Jurkat, Clone E6-1 (cell line): ENCODE data around the gene ZNF230. TPM values are rescaled to one million over a fixed set of nuclear protein-coding genes. Genes with fewer than 3 reads are reported as not detected.
A peak's percentile ranks its signal among the peaks of the same experiment; 100 is the strongest.

ENCODE experiments used
- DNase-seq: peaks from one replicate; pipeline ENCODE4 v3.0.0-alpha.2; 2011; ENCODE audit warnings: low read depth, low spot score
- H3K4me3 ChIP-seq: 2 replicates; pipeline ENCODE4 v1.5.1; 2011; ENCODE audit warnings: mild to moderate bottlenecking, low read length, control low read depth, moderate library complexity
- polyA plus RNA-seq: library from polyadenylated mRNA; unstranded; fragments of >200 nt; gene quantifications from one replicate; pipeline ENCODE4 v1.2.1, GENCODE V29; 2012; ENCODE audit warnings: missing spikeins; ENCODE audit not compliant: insufficient read length, insufficient read depth

Gene ZNF230
- 1.1 TPM for polyA plus RNA-seq

DNA sequence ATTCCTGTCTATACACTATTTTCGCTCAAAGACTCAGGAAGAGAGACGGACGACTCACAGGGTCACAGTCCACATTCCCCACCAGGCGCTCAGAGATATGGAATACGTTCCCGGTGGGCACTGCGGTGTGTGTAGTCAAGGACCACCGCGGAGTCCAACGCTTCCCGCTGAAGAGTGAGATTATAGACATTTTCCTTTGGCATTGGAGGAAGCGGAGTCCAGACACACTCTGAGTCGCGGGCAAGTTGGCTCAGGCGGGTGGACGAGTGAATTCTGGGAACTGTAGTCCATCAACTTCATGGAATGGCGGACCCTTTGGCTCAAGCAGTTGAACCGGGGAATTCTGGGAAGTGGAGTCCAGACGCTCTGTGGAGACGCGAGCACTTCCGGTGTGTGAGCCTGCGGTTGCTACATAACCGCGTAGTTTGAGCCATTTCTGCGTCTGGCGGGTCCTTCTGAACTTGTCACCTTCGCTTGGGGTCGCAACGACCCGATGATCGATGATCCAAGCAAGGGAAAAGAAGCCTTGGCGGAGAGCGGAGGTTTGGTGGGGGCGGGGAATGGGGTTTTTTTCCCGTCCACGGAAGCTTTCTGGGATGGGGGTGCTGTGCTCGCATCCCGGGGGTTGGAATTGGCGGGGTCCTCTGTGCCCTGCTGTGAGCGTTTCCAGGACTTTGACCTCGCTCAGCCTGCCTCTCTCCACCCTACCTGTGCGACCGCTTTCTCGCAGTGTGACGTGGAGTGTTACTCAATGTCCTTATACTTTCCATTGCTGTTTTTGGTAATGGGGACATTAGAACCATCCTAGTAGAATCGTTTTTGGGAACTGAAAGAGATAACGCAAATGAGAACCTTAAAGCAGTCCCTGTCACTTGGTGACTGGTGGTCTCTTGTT, at the start of gene ZNF230:
Gene ZNF230, plus strand, starts transcription at position 392 of the 895 bp plus-strand sequence. CDS start 4,122 bp downstream, outside the sequence.
- peak within 1 kb of the TSS; percentile 67 for H3K4me3 ChIP-seq
- peak; percentile 79 for DNase-seq

DNA sequence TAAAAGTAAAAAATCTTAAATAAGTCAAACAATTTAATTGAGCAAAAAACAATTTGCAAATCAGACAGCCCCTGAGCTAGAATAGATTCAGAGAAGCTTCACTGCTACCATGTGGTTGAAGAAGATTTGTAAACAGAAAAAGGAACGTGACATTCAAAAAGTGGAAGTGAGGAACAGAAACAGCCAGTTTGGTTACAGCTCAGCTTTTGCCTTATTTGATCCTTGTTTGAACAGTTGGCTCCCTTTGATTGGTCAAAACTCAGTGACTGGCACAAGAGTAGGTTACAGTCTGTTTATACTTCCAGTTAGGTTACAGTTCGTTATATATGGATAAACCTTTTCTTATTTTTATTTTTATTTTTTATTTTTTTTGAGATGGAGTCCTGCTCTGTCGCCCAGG, 45.9 kb upstream of the ZNF230 start:
- H3K4me3 ChIP-seq = no peak overlapping the region
- no peak for DNase-seq

DNA sequence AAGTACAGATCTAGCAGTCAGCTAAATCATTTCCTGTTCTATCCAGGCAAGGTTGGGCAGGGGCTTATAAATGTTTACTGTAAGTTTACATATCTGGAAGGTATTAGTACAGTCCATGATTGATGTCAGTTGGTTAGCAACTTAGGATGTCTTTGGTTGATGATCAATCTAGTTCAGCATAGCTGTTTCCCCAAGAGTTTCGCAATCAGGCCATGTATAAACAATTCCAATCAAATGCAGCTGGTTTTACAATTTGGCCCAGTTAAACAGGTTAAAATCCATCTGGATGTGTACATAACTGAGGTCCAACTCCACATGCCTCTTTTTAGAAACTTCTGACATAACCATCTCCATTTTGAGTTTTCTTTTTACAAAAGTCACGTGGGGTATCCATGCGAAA, 44.9 kb upstream of the ZNF230 start:
- no peak for DNase-seq
- no peak overlapping the region for H3K4me3 ChIP-seq

DNA sequence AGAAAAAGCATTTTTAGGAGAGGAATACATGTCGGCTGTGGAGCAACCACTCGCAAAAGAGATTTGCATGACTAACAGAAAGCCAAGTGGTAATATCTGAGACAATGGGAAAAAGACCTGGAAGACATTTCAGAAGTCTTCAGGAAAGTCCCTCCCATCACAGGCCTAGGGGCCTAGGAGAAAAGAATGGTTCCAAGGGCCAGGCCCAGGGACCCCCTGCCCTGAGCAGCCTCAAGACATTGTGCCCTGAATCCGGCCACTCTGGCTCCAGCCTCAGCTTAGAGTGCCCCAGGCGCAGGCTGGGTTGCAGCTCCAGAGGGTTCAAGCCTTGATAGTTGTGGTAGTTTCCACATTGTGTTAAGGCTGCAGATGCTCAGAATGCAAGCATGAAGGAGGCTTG, 42.3 kb upstream of the ZNF230 start:
- no peak for DNase-seq
- H3K4me3 ChIP-seq = no peak overlapping the region

DNA sequence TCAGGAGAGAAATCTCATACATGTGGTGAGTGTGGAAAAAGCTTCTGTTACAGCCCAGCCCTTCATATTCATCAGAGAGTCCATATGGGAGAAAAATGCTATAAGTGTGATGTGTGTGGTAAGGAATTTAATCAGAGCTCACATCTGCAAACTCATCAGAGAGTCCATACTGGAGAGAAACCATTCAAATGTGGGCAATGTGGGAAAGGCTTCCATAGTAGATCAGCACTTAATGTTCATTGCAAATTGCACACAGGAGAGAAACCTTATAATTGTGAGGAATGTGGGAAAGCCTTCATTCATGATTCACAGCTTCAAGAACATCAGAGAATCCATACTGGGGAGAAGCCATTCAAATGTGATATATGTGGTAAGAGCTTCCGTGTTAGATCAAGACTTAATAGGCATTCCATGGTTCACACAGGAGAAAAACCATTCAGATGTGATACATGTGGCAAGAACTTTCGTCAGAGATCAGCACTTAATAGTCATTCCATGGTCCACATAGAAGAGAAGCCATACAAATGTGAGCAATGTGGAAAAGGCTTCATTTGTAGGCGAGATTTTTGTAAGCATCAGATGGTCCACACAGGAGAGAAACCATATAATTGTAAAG, 36.6 kb upstream of the ZNF230 start:
- H3K4me3 ChIP-seq = no peak overlapping the region
- no peak for DNase-seq

DNA sequence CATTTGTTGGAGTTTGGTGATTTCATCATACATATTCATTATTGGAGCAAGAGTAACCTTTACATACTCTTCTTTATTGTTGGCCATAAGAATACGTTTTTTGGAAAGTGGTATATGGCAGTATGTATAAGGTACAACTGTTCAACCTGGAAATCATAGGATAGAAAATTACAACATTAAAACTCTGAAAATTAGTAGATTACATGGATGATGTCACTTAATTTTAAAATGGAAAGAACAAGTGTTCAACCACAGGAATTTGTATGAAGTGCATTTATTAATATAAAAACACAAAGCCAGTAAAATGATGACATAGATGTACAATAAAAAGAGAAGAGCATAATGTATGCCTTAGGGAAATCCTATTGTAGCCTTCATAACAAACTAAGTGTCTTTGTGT, 26.0 kb upstream of the ZNF230 start:
- DNase-seq = no peak
- no peak overlapping the region for H3K4me3 ChIP-seq

DNA sequence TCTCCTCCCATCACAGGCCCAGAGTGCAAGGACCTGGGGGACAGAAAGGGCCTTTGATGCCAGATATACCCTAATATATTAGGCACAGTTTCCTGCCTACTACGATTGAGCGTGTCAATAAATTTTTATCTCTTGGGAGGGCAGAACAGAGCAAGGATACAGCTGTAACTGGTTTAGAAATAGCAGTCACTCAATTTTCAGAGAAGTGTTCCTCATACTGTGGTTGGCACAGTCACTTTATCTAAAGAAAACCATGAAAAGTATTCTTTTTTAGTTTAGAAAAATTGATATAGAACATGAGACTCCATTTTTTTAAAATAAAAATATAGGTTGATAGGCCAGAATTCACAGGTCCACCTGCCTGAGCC, 19.2 kb upstream of the ZNF230 start:
- H3K4me3 ChIP-seq = no peak overlapping the region
- no peak for DNase-seq

DNA sequence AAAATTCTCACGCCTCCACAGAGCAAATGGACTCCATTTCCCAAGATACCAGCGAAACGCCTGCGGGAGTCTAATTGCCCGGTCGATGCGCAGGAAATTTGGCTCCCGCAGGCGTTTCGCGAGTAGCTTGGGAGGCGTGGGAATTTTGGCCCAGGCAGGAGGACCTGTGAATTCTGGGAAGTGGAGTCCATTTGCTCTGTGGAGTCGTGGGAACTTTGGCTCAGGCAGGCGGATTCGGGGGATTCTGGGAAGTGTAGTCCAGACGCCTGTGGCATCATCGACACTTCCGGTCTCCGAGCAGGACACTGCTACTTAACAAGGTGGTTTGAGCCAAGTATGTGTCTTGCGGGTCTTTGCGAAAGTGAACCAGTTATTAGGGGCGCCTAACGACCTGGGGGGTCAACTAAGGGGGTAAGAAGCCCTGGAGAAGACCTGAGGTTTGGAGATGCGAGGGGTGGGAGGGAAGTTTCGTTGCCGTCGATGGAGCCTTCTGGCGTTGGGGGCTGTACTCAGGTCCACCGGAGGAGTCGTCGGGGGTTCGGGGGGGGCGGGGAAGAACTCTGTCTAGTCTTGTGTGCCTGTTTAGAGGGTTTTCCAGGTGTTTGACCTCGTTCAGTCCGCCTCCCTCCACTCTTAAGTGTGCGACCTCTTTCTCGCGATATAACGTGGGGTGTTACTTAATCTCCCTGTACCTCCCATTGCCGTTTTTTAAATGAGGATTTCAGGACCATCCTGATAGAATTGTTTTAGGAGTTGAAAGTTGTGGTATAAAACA, 18.7 kb upstream of the ZNF230 start, which contains the start of gene ZNF155:
Gene ZNF155, plus strand, starts transcription at position 277 of the 775 bp plus-strand sequence. CDS start 4,356 bp downstream, outside the sequence.
- no peak for DNase-seq
- no peak within 1 kb of the TSS for H3K4me3 ChIP-seq

DNA sequence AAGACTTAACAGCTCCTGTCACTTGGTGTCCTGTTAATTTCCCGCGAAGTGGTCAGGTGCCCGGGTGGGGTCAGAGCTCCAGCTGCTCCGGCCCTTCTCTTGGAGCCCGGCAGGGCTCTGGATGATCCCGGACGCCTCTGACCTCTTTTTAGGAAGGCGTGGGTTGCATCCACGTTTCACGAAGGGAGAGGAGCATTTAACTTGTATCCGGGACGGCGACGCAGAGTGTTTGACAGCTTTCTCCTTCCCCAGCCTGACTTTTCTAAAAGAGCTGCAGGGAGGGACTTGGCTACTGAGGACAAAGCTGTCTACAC, 18.1 kb upstream of the ZNF230 start:
- DNase-seq = no peak
- H3K4me3 ChIP-seq = no peak overlapping the region

DNA sequence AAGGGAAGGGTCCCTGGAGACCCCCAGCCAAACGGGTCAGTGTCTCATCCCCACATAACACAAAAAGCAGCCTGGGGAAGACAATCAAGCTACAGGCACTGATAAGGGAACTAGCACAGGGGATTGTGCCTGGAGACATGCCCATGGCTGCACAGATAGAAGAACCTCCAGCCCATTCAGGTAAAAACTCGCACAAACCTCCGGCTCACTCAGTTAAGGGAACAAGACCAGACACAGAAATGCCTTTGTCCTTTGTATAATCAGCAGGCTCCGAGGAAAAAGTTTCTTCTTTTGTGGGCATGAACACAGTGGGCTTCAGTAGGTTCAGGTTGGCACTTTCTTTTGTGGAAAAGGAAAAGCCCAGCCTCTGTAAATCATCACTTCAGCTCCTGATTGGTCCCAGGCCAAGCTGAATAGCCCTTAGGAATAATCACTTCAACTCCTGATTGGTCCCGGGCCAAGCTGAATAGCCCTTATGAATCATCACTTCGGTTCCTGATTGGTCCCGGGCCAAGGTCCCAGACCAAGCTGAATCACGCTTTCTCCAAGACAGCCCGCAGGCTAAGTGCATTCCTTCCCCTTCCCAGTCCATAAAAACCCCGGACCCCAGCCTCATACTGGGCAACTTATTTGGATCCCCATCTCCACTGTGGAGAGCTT, 5.0 kb upstream of the ZNF230 start:
- no peak overlapping the region for H3K4me3 ChIP-seq
- no peak for DNase-seq

DNA sequence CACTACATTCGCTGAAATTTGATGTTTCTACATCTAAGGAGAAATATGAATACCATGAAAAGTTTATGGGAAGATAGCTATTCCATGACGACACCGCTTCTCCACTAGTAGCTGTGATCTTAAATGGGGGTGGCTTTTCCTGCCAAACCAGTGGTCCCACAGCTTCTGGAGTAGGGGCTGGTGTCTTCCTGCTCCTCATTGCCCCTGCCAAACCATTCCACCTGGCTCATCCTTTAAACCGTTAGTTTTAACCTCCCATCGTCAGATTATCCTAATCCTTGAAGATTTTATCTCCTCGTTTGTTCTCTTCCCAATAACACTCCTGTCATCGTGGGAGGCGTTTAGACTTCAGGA, 568 bp upstream of the ZNF230 start:
- peak overlapping the region; percentile 67 for H3K4me3 ChIP-seq
- DNase-seq = no peak

DNA sequence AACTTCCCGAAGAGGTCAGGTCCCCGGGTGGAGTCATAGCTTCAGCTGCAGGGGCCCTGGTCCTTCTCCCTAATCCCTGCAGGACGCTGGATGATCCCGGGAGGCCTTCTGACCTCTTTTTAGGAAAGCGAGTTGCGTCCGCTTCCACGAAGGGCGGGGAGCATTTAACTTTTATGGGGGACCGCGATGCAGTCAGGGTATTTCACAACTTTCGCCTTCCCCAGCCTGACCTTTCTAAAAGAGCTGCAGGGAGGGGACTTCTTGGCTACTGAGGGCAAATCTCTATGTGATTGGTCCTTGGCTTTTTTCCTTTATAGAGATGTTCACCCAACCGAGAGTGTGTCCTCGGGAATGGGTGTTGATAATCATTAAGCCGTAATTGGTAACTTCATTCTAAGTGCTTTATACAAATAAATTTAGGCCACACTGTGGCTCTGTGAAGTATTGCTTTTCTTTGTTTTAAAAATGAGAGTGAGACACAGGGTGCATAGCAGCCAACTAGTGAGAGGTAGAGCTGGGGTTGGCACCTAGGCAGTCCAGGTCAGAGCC, 778 bp downstream of the ZNF230 start:
- peak overlapping the region; percentile 67 for H3K4me3 ChIP-seq
- DNase-seq = peak; percentile 8

DNA sequence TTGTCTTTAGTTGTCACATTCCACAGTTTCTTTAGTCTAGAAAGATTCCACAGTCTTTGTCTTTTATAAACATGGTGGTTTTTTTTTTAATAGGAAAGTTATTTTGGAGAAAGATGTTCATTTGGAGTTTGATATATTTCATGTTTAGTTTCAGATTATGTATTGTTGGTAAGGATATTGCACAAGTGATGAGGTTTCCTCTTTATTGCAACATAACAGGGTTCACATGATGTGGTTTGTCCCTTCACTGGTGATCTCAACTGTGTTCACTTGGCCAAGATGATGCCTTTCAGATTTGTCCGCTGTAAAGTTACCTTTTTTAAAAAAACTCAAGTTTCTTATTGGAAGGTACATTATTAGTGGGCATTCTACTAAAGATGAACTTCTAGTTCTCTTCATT, 3.2 kb downstream of the ZNF230 start:
- no peak for DNase-seq
- H3K4me3 ChIP-seq = no peak overlapping the region

DNA sequence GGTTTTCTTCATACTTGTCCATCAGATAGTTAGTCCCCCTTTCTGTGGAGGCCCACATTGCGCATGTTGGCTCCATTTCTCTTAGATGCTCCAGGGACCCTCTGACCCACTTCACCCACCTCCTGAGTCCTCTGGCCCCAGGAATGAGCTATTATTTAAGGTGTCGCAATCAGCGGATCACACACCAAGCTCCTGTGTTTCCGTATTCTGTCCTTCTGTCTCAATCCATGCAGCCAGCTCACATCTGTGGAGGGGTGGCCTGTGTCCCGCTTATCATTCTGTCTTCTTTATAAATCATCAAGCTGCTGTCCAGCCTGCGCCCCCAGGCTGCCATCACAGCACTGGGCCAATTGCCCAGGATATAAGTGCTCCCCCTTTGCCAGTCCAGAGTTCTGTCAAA, 4.7 kb downstream of the ZNF230 start:
- no peak for DNase-seq

DNA sequence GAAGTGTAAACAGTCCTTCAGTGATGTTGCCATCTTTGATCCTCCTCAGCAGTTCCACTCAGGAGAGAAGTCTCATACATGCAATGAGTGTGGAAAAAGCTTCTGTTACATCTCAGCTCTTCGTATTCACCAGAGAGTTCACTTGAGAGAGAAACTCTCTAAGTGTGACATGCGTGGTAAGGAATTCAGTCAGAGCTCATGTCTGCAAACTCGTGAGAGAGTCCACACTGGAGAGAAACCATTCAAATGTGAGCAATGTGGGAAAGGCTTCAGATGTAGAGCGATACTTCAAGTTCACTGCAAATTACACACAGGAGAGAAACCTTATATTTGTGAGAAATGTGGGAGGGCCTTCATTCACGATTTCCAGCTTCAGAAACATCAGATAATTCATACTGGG, 7.7 kb downstream of the ZNF230 start:
- no peak for DNase-seq
- no peak overlapping the region for H3K4me3 ChIP-seq

More for the DNA sequence above, 4.7 kb downstream of the ZNF230 start:
- H3K4me3 ChIP-seq = no peak overlapping the region

DNA sequence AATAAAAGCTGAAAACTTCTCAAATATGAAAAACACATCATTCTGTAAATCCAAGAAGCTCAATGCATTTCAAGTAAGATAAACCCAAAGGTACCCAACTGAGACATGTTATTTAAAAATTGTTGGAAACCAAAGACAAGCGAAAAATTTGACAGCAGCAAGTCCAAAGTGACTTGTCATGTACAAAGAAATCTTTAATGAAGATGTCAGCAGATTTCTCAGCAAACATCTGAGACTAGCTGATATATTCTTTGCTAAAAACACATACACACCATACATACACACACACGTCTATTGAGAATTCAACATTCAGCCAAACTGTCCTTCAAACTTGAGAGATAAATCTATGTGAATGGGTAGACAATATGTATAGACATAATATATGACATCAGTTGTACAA, 16.7 kb downstream of the ZNF230 start:
- no peak for DNase-seq
- H3K4me3 ChIP-seq = no peak overlapping the region

DNA sequence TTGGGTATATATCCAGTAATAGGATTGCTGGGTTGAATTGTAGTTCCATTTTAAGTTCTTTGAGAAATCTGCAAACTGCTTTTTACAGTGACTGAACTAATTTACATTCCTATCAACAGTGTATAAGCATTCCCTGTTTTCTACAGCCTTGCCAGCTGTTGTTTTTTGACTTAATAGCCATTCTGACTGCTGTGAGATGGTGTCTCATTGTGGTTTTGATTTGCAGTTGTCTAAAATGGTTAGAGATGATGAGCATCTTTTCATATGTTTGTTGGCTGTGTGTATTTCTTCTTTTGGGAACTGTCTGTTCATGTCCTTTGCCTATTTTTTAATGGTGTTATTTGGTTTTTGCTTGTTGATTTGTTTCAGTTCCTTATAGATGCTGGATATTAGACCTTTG, 18.5 kb downstream of the ZNF230 start:
- no peak overlapping the region for H3K4me3 ChIP-seq
- DNase-seq = no peak

DNA sequence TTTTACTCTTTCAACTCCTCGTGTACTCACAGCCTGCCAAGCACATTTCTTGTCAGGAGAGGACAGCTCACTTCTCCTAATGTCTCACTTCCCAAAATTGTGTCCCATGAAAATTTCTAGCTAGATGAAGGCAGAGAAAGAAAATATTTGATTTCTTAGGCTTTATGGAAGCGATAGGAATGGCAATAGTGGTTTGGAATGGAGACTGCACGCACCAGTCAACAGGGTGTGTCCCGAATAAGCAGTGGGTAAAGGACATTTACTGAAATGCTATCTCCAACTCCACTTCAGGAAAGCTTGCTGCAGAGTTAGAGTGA, 22.1 kb downstream of the ZNF230 start:
- peak overlapping the region; percentile 49 for H3K4me3 ChIP-seq
- DNase-seq = no peak

DNA sequence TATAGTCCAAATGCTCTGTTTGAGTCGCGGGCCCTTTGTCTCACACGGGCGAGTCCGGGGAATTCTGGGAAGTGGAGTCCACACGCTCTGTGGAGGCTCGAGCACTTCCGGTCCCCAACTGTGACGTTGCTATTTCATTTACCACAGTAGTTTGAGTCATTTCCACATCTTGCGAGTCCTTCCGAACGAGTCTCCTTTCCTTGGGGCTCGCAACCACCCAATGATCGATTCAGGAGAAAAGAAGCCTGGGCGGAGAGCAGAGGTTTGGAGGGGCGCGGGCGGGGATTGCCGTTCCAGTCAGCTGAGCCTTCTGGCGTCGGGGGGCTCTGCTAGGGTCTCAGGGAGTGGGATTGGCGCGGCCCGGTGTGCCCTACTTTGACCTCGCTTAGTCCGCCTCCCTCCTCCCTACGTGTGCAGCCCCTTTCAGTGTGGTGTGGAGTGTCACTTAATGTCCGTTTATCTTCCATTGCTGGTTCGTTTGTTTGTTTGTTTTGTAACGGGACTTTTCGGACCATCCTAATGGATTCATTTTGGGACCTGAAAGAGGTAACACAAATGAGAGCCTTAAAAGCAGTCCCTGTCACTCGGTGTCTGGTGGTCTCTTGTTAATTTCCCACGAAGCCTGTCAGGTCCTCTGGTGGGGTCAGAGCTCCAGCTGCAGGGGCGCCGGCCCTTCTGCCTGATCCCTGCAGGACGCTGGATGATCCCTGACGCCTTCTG, 22.6 kb downstream of the ZNF230 start, which contains the start of gene ZNF222:
Gene ZNF222, plus strand, starts transcription at position 163 of the 720 bp plus-strand sequence. Its CDS starts 58 bp downstream, at position 221.
- DNase-seq = peak; percentile 46
- peak within 1 kb of the TSS; percentile 49 for H3K4me3 ChIP-seq
